ENCODE measurements around the gene SEC22B.
"Not testable (repeated sequence)": the region's sequence is repeated elsewhere in the genome, so short reads cannot be mapped to it uniquely, and the experiment has no call there.

The SEC22B gene

DNA sequence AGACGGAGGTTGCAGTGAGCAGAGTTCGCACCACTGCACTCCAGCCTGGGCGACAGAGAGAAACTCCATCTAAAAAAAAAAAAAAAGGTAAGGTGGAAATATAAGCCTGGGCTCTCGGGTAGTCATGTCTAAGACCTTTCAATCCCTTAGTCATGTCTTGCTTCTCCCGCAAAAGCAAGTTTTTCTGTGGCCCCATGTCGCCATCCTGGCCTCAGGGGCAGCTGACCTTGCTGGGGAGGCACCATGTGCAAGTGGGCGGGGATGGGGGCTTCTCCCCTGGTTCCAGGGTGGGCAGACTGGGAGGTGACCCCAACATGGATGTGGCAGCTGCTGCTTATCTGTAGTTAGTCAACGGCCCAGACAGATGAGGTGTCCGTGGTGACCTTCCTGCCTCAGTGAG is 66.7 kb downstream of the SEC22B start:
- DNase-seq (ENCODE audit: low read depth in 2 of 2); H3K4me3 ChIP-seq (replicated peaks in 1 of 2; ENCODE audit: low read depth in 2 of 2, low read length in 2 of 2): not testable (repeated sequence)

DNA sequence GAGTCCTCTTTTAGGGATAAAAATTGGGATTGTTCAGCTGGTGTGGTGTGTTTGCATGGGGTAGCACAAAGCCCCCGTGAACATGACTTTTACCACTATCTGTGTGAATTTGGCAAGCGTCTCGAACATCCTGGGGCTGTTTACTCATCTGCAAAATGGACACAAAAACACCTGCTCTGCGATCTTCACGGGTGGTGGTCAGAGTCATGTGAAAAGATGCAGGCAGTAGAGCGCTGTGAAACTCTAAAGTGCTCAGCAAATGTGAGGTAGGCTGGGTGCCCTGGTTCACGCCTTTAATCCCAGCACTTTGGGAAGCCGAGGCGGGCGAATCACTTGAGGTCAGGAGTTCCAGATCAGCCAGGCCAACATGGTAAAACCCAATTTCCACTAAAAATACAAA is 67.1 kb downstream of the SEC22B start:
- H3K4me3 ChIP-seq (replicated peaks in 1 of 2; ENCODE audit: low read depth in 2 of 2, low read length in 2 of 2), result not testable (repeated sequence)

GRCh38 chr1:120105288-120105687 is 71.0 kb downstream of the SEC22B start:
- DNase-seq (ENCODE audit: low read depth in 2 of 2); H3K4me3 ChIP-seq (replicated peaks in 1 of 2; ENCODE audit: low read depth in 2 of 2, low read length in 2 of 2): not testable (repeated sequence)

More for the DNA sequence above, 67.1 kb downstream of the SEC22B start:
- not testable (repeated sequence) for DNase-seq (ENCODE audit: low read depth in 2 of 2)

- not testable (repeated sequence) for DNase-seq (ENCODE audit: low read depth in 2 of 2); H3K4me3 ChIP-seq (replicated peaks in 1 of 2; ENCODE audit: low read depth in 2 of 2, low read length in 2 of 2)
These were observed 72.6 kb downstream of the SEC22B start for GRCh38 chr1:120103768-120104167.

GRCh38 chr1:120101593-120101992 is 74.7 kb downstream of the SEC22B start:
- DNase-seq (ENCODE audit: low read depth in 2 of 2); H3K4me3 ChIP-seq (replicated peaks in 1 of 2; ENCODE audit: low read depth in 2 of 2, low read length in 2 of 2): not testable (repeated sequence)

Data from cardiac fibroblast (primary cell).